ENCODE measurements around the gene LMO7.

LMO7 gene

DNA sequence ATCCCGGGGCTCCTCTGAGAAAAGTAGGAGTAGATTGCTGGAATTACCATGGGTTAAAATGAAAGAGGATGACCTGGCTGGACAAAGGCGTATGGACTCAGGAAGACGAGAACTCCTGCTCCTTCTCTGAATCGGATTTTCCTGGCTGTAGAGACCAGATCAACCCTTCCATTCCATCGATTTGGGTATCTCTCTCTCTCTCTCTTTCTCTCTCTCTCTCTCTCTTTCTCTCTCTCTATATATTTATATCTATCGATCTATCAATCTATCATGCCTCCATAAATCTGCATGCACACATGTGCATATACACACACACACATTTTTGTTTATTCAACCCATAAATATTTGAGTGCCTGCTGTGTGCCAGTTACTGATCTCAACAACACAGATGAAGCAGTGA, 234.9 kb downstream of the LMO7 start:
- H3K27ac ChIP-seq, result no peak overlapping the region
- TF ChIP-seq, protein P1, sequence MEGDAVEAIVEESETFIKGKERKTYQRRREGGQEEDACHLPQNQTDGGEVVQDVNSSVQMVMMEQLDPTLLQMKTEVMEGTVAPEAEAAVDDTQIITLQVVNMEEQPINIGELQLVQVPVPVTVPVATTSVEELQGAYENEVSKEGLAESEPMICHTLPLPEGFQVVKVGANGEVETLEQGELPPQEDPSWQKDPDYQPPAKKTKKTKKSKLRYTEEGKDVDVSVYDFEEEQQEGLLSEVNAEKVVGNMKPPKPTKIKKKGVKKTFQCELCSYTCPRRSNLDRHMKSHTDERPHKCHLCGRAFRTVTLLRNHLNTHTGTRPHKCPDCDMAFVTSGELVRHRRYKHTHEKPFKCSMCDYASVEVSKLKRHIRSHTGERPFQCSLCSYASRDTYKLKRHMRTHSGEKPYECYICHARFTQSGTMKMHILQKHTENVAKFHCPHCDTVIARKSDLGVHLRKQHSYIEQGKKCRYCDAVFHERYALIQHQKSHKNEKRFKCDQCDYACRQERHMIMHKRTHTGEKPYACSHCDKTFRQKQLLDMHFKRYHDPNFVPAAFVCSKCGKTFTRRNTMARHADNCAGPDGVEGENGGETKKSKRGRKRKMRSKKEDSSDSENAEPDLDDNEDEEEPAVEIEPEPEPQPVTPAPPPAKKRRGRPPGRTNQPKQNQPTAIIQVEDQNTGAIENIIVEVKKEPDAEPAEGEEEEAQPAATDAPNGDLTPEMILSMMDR (conservative IDR thresholded peaks at IDR 0.05), result no peak

DNA sequence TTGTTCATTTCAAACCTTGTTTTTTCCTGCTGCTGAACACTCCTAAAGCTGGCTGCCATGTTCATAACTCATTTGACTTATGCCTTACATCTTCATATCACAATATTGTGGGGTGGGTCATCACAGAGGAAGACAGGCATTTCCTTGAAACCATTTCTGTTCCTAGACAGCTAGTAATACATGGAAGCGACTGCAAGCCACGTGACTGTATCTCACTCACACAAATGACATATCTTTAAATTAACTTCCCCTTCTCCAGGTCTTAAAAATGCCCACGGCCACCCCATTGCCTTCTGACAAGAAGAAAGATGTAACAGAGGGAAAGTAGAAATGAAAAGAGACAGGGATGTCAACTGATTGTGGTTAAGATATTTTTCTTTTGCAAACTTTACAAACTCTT, 236.8 kb downstream of the LMO7 start:
- TF ChIP-seq, protein P1 (conservative IDR thresholded peaks at IDR 0.05), result no peak
- no peak overlapping the region for H3K27ac ChIP-seq

DNA sequence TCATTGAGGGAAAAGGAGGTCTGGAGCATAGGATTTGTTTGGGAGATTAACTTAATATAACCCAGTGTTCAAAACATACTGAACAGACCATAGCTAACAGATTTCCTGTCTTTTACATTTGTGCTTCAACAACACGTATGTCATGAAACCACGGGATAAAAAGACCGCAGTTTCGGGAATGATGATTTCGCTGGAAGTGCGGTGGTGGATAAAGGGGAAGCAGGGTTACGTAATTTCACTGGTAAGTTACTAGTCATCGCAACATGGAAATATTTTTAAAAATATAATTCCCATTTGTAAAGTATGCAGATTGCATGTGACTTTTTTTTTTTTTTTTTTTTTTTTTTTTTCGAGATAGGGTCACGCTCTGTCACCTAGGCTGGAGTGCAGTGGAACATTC, 237.4 kb downstream of the LMO7 start:
- H3K27ac ChIP-seq, result no peak overlapping the region
- TF ChIP-seq, protein P1 (conservative IDR thresholded peaks at IDR 0.05), result no peak

DNA sequence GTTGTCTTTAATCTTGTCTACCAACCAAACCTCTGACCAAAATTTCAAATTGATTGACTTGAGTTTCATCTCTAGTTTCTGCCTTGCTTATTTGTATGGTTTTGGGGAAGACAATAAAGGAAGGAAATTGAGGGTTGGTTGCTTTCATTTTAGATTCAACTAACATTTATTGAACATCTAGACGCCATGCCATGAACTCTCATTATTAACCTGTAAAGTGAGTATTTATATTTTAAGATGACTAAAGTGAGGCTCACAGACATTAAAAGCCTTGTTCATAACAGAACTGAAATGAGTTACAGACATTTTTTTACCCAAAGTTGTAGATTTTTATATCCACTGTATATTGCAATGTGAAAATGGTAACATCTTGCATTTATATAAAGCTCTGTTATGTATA, 239.3 kb downstream of the LMO7 start:
- TF ChIP-seq, protein P1 (conservative IDR thresholded peaks at IDR 0.05), result no peak
- H3K27ac ChIP-seq, result no peak overlapping the region

DNA sequence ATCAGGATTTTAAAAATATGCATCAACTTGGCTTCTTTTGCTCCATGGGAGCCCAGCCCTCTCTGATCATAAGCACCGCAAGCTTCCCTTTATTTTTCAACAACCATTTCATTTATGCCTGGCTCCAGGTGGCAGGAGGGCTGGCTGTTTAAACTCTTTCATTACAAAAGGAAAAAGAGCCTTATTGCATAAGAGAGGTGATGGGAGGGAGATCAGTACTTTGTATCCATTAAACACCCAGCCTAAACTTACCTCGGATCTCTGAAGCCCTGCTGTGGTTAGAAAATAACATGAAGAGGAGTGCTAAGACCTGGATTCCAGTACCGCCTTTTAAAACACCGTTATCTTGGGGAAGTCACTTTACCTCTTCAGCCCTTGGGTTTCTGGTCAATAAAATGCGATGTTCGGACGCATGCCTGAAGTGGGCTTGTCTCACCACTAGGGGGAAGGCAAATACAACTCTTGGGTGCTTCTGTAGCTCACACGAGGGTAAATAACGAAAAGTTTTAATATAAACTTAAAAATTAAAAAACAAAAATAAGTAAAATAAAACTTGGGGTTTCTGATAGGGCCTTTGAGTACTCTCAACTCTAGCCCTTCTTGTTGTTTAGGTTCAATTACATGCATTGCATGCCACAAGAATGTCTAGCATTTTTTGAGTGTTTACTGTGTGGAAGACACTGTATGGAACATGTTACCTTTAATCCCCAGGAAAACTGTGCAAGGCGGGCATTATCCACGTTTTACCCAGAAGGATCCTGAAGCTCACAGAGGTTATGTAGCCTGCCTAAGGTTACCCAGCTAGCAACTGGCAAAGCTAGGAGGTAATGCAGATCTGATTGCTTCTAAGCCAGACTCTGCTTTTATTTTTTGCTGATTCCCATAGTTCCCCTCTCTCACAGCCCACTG, 240.3 kb downstream of the LMO7 start:
- no peak overlapping the region for H3K27ac ChIP-seq

DNA sequence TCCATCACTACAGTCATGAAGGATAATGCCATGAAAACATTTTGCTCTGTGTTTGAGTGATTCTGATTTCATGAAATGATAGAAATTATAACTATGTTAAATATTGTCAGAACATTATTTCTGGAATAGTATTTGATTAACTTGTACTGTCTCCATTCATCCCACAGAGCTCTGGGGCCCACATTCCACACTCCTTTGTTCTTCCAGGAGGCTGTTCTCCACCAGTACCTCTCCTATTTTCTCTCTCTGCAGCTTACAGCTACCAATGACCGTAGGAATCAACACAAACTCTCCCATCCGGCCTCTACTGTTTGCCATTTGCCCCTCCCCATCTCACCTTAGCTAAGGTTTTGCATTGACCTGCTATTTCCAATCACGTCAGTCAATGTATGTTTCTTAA, 240.9 kb downstream of the LMO7 start:
- TF ChIP-seq, protein P1 (conservative IDR thresholded peaks at IDR 0.05), result no peak
- H3K27ac ChIP-seq, result no peak overlapping the region

More for the DNA sequence above, 240.3 kb downstream of the LMO7 start:
- TF ChIP-seq, protein P1 (conservative IDR thresholded peaks at IDR 0.05), result peak; percentile 89

DNA sequence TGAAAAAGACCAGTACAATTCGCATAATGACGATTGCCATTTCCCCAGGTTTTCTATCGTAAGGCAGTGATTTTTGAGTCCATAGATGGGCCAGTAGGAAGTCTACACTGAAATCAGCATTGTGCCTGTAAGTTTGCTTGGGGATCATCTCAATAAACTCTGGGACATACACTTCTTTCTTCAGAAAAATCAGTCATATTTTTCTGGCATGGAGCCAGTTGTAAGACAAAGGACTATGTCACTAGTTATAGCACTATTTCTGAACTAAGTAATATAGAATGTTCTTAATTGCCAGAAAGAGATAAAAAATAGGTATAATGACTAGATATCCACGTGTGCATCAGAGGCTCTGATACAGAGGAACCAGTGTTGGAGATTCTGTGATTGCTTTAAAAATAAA, 243.5 kb downstream of the LMO7 start:
- H3K27ac ChIP-seq, result no peak overlapping the region
- TF ChIP-seq, protein P1 (conservative IDR thresholded peaks at IDR 0.05), result no peak
